ENCODE data around the gene LPAR1. TPM values are rescaled to one million over a fixed set of nuclear protein-coding genes. Genes with fewer than 3 reads are reported as not detected.

LPAR1 gene
- total RNA-seq, 1 donor from 2014 or later, result not detected

DNA sequence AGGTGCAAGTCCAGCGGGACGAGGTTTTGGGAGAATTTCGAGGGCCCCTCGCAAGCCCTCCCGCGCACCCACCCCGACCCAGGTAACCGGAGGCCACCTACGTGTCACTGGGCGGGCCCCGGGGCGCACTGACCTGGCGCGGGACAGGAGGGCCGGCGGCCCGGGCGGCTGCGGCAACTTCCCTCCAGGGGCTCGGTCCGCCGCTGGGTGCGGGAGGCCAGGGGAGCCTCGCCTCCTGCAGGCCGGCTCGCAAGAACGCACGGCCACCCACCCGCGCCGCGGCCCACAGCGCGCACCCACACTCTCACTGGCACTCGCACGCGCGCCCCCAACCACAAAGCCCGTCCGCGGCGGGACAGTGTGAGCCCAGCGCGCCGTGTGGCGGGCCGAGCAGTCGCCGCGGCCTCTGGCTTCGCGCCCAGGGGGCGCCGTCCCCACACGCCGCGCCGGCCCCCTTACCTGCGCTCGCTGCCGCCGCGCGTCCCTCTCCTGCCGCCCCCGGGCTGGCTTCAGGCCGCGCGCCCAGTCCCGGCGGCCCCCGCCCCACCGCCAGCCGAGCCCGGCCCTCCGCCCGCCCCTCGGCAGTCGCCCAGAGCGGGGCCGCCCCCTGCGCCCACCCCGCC lies 451 bp downstream of the LPAR1 start:
- intact Hi-C loops (cut with micrococcal nuclease), result no loop called here

DNA sequence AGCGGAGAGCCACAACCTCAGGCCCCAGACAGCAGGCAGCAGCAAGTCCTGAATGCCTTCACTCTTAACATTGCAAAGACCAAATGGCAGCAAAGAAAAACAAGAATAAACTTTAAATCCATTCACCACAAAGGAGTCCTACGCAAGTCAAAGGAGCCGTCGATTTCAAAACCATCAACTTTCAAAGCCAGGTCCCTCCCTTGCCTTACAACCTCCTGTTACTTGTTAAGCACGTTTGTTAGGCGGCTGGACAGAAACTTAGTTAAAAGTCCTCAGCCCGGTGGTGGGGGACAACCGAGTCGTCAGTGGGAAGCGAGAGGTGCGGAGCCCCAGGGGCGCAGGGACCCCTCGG lies 938 bp downstream of the LPAR1 start:
- intact Hi-C loops (cut with micrococcal nuclease), result no loop called here

DNA sequence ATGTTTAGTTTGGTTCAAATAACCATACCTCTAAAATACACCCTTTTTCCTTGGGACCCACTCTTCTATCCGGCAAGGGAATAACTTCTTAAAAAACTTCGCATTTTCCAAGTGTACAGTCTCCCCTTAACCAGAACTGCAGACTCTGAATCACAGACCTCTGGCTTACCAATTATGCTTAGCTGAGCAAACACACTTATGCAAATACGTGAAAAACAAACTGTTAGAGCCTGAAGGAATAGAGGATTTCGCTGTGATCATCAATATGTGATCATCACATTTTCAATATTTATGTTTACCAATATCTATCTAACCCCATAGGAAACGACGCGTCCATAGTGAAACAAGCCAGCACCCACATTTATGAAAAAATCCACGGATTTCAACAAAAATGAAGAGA lies 1.3 kb downstream of the LPAR1 start:
- intact Hi-C loops (cut with micrococcal nuclease), result no loop called here

DNA sequence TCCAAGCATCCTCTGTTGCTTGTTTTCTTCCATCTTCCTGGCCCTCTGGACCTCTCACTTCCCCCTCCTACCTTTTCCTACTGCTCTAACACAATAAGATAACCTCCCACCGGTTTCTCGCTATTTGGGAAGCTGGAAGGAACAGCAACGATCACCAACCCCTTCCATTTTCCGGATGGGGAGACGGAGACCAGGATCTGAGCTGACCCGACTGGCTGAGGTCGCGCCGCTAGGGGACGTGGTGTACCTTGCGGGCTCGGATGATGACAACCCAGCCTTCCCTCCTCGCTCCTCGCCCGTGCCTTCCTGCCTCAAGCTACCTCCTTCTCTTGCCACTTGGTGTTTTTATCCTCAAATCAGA lies 1.9 kb downstream of the LPAR1 start:
- intact Hi-C loops (cut with micrococcal nuclease), result no loop called here

DNA sequence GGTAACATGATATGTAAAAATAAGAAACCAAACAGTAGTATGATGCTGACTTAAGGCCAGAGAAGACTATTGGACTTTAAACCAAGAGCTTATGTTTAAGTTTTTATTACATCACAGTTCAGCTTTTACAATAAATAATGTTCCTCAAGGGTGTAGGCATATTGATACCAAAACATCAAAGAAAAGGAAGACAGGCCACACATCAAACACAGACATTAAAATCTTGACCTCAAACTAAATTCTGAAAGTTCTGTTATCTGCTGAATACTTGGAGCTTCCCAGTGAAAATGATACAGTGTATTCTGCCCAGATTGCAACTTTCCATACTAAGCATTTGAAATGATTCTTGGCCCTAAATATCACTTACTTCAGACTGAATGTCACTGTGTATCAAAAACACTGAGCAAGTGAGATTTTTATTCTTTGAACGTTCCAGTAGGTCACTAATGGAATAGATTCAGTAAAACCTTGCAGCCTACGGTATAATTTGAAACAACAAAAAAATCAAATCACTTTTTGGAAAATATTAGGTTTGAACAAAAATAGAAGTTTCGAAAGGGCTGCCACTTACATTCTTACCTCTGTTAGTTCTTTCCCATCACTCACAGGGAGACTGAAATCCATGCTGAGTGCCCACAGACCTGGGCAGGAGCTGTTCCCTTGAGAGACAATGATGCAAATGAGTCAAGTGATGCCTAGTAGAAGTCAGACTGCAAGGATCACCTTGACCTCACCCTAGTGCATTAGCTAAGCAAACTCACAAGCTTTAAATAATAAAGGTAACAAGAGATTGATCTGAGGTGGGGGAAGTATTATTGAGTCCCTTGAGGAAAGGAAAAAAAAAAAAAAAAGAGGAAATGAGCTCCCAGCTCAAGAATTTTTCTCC lies 2.5 kb downstream of the LPAR1 start:
- intact Hi-C loops (cut with micrococcal nuclease), result no loop called here

DNA sequence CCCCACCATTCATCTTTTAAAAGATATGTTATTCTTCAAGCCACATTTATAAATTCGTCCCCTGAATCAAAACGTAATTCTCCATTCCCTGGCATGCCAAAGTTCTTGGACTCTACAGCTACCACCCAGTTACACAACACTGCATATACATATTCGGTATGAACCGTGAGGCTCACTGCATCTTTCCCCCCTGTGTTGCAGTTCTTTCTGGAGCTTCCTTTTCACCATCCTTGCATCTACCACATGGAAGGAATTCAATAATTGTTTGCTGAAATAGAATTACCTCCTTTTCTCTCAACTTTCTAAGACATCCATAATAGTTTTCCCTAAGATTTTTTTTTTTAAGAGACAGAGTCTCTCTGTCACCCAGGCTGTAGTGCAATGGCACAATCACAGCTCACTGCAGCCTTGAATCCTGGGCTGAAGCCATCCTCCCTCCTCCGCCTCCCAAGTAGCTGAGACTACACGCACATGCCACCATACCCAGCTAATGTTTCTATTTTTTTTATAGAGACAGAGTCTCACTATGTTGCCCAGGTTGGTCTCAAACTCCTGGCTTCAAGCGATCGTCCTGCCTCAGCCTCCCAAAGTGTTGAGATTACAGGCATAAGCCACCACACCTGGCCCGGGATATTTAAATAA lies 3.3 kb downstream of the LPAR1 start:
- intact Hi-C loops (cut with micrococcal nuclease), result no loop called here

DNA sequence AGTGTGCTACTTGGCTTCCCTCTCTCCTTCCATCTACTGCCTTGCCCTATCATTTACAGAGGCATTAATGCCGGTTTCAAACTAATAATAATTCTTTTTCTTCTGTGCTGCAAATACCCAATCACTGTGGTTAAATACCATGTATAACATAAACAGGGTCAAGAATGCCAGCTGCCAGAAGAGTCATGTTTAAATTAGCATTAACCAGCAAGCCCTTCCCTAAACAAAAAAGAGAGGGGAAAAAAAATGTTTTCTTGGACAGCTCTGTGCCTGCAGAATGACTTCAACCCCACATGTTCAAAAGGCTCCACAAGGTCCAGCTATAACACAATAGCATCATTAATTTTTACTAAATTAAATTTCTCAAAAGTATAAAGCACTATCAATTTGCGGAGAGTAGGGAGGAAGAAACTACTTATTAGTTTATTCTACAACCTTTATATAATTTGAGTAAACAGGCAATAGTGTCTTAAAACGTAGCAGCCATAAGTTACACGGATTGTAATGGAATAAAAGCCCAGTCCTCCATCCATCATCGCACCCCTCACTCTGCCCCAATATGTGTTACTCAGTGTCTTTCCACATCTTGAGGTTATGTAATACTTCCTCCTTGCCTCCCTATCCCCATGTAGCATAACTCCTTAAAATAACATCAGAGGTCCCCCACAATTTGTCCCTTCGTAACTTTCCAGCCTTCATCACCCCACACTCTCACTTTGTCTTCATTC lies 3.9 kb downstream of the LPAR1 start:
- intact Hi-C loops (cut with micrococcal nuclease), result no loop called here

DNA sequence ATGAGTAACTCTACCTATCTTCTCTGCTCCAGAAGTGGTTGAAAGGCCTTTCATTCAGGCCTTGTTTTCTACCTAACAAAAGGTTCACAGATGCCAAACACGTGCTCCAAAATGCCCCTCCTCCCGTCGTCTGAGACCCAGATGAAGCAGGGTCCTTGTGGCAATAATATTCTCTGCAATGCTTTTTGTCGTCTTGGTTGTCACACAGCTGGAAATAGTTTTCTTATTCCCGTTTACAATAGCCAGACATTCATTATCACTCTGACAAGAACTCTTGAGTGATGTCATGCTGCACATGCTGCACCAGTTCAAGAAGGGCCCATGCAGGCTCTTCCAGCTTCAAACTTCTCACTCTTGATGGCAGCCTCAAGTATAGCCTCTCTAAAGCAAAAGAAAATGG lies 7.8 kb downstream of the LPAR1 start:
- intact Hi-C loops (cut with micrococcal nuclease), result no loop called here

DNA sequence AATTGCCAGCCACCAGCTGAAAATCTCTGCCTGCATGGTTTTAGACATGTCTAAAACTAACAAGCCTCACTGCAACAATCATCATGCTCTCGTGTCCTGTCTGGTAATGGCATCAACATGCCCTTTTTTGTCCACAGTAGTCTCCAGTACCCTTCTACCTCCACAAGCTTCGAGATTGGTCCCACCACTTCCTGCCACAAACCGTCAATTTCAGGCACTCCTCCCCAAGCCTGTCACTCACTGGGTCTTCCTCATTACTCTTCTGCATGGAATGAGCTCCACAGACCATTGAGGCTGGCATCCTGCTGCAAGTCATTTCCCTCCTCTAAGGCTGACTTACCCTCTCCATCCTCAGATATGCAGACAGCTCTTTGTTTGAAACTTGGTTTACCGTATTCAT lies 9.0 kb downstream of the LPAR1 start:
- intact Hi-C loops (cut with micrococcal nuclease), result no loop called here

DNA sequence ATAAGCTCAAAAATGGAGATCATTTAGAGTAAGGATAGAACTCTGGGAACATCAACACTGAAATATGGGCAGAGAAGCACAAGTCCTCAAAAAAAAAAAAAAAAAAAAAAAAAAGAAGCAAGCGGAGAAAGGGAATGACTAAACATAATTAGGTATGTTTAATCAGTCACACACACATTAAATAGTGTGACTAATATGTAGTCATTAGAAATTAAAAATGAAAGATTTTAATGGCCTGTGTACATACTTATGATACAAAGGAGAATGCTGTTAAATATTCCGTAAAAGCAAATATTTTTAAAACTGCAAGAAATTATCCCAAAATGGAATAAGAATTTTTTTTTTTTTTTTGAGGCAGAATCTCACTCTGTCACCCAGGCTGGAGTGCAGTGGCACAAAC lies 10.5 kb downstream of the LPAR1 start:
- intact Hi-C loops (cut with micrococcal nuclease), result no loop called here

DNA sequence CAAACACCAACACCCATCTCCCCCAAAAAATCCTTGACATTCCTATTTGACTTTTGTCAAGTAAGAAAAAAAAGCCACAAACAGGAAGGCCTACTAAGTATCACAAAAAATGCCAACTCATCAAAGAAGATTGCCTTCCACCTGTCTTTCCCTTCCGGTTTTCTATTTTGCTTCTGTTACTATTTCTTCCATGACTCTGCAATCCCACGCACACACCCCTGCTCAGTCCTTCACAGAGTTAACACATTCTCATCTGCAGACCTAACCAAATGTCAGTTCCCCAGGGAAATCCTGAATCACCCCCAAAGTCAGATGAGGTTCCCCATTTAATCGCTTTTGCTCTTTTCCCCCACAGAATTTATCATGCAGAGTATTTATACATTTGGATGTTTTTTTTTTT lies 15.1 kb downstream of the LPAR1 start:
- intact Hi-C loops (cut with micrococcal nuclease), result no loop called here

DNA sequence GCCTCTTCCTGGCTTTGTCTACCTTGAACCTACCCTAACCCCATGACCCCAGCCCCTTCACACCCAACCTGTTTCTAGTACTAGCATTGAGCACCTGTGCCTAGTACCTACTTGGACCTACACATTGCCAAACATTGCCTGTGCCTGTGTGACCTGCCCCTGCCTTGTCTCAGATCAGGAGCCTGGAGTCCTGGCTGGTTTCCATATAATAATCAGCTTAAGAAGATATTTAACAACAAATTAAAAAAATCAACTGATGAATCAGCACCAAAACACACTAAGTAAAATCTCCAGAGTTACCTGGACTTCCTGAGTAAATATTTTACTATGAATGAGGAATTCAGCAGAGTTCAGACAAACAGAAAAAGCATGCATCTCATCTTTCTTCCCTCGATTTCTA lies 17.7 kb downstream of the LPAR1 start:
- intact Hi-C loops (cut with micrococcal nuclease), result no loop called here

DNA sequence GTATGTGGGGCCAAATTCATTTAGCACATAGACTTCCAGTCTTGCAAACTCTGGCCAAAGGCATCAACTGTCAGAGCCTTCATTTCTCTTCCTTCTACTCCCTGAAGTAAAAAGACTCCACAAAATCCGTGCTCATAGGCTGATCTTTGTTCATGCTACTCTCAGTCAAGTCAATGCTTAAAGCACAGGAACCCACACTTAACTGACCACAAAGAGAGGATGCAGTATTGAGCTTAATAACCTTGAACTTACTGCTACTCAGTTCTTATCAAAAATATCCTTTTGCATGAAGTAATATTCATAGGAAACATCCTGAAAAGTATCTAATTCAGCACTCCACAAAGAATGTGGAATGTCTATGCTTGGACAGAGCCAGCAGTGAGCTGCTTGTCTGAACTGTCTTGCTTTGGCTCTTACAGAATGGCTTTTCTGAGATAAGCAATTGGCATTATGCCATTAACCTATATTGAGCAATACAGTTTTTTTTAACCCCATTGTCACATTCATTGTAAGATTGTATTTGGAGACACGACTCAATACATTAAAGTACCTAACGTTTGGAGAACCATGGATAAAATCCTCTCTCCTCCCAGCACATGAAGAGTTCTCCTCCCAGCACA lies 21.7 kb downstream of the LPAR1 start:
- intact Hi-C loops (cut with micrococcal nuclease), result no loop called here

DNA sequence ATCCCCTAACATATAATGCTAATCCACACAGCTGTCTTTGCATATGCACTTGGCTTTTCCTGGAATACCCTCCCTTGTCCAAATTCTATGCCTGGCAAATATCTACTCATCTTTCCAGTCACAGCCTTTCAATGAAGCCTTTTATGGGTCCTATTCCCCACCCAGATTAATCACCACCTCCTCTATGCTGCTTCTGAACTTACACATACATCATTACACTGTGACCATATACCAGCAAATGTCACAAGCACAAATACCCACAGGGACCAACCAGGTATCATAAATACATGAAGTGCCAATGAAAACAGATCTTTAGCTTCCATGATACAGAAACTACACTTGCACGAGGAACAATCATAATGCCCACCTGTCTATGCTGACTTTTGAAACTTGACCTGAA lies 22.3 kb downstream of the LPAR1 start:
- intact Hi-C loops (cut with micrococcal nuclease), result no loop called here

DNA sequence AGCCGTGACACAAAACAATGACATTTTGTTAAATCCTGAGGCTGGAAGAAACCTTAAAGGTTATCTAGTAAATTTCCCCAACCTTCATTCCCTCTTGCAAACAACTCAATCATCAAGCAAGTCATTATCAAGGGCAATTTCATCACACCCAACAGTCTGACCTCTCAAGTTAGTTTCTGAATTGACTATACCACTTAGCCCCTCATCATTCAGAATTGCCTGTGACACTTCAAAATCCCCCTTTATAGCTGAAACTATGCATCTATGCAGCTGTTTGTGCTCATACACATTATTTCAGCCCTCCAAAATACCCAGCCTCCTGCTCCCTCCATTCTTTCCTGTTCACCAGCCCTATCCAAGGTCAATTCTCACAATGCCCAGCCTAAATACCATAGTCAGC lies 24.6 kb downstream of the LPAR1 start:
- intact Hi-C loops (cut with micrococcal nuclease), result no loop called here

DNA sequence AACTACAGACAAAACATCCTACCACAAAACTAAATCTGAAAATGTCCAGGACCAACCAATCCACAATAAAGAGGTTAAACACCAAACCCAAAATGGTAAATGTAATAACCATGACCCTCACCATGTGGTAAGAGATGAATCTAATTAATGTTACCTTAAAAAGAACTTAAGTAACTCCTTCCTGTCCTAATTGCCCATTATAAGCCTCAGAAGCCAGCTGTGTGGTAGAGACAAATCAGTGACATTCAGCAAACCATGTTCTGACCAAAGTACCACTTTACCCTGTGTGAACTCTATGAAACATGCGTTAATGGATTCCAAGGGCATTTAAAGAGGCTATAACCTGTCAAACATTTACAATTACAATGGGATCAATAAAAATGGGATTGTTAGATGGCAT lies 25.0 kb downstream of the LPAR1 start:
- intact Hi-C loops (cut with micrococcal nuclease), result no loop called here

DNA sequence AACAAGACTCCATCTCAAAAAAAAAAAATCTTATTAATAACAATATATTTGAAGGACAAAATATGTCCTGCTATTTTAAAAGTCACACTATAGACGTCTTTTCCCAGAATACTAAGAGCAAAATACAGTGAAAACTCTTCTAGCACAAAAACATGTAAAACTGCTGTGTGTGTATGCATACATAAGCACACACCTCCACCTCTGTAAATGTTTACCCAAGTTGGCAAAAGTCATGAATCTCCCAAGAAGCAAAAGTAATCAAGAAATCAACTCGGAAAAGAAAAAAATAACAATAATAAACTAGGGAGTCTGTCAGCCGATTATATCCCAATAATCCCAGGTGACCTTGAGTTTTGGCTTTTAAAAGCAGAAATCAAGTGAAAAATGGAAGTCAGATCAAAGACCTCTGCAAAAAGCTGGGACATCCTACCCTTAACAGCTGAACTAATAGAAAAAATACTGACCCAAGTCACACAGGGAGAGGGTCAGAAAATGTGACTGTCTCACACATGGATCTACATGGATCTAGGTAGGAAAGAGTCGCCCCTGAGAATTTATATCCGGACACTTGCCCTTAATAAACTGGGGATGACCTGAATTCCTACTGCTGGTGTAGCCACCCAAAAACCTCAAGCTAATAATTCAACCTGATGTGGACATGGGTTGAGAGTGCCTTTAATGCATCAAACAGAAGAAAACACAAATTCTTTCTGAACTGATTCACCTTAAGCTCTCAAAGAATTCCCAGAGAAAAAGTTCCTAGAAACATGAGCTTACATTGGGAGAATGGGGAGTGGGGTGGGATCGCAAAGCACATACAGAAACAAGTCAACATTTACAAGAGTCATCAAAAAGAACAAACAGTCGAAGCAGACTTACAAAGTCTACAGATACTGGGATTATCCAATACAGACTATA lies 29.9 kb downstream of the LPAR1 start:
- intact Hi-C loops (cut with micrococcal nuclease), result no loop called here

DNA sequence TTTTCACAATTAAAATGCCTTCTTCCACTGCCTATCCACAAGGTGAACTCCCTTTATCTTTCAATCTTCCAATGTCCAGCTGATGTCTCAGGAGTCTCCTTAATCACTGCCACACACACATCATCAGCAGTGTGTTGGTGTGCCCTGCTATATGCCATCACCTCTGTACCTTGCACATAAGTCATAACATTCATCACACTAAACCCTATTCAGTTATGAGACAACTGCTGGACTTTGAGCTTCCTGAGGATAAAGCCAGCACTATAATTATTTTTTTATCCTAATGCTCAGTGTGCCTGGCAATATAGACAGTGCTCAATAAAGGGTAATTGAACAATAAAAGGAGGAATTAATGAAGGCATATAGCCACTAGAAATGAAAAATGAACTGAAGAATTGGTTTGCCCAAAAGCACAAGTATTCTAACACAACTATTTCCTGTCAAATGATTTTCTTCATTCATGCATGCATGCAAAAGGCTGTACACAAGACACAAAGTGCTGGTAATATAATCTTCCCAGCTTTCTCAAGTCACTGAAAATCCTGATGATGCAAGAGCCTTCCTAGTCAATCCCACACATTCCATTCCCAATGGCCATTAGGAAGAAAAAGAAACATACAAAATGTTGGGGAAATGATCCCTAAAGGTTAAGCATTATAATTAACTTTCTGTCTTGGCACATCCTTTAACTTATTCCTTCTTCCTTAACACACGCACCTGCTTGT lies 32.4 kb downstream of the LPAR1 start:
- intact Hi-C loops (cut with micrococcal nuclease), result no loop called here

DNA sequence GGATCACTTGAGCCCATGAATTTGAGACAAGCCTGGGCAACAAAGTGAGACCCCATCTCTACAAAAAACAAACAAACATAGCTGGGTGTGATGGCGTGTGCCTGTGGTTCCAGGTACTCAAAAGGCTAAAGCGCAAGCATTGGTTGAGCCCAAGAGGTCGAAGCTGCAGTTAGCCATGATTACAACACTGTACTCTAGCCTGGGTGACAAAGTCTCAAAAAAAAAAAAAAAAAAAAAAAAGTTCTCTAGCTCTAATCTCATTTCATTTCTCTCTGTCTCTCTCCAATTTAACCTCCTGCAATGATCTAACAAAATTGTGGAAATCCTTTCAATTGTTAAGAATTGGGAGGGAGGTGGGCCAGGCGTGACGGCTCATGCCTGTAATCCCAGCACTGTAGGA lies 33.3 kb downstream of the LPAR1 start:
- intact Hi-C loops (cut with micrococcal nuclease), result no loop called here

DNA sequence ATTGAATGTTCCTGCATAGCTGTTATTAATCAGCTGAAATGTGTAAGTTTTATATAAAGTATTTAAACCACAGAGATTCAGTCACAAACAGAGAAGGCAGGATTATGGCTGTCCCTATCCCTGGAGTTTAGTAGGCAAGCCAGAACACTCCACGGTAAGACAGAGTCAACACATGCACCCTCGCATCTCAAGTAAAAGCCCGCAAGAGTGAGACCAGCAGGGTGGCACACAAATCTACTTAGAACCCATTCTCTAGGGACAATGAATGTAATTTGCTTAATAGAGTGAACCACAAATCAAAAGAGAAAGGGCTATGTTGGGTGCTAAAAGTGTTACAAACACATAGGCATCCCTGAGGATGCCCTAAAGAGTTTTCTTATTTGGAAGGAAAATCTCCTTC lies 35.1 kb downstream of the LPAR1 start:
- intact Hi-C loops (cut with micrococcal nuclease), result no loop called here
